IPS-NIHi7 (cell line): ENCODE data around the gene FEM1A.
"Not testable (repeated sequence)": the region's sequence is repeated elsewhere in the genome, so short reads cannot be mapped to it uniquely, and the experiment has no call there.

Experiments used
- DNase-seq: peaks from one replicate; pipeline ENCODE4 v3.0.0; 2012; ENCODE audit warnings: mixed read lengths; ENCODE audit errors: extremely low spot score

Gene FEM1A, protein sequence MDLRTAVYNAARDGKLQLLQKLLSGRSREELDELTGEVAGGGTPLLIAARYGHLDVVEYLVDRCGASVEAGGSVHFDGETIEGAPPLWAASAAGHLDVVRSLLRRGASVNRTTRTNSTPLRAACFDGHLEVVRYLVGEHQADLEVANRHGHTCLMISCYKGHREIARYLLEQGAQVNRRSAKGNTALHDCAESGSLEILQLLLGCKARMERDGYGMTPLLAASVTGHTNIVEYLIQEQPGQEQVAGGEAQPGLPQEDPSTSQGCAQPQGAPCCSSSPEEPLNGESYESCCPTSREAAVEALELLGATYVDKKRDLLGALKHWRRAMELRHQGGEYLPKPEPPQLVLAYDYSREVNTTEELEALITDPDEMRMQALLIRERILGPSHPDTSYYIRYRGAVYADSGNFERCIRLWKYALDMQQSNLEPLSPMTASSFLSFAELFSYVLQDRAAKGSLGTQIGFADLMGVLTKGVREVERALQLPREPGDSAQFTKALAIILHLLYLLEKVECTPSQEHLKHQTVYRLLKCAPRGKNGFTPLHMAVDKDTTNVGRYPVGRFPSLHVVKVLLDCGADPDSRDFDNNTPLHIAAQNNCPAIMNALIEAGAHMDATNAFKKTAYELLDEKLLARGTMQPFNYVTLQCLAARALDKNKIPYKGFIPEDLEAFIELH

DNA sequence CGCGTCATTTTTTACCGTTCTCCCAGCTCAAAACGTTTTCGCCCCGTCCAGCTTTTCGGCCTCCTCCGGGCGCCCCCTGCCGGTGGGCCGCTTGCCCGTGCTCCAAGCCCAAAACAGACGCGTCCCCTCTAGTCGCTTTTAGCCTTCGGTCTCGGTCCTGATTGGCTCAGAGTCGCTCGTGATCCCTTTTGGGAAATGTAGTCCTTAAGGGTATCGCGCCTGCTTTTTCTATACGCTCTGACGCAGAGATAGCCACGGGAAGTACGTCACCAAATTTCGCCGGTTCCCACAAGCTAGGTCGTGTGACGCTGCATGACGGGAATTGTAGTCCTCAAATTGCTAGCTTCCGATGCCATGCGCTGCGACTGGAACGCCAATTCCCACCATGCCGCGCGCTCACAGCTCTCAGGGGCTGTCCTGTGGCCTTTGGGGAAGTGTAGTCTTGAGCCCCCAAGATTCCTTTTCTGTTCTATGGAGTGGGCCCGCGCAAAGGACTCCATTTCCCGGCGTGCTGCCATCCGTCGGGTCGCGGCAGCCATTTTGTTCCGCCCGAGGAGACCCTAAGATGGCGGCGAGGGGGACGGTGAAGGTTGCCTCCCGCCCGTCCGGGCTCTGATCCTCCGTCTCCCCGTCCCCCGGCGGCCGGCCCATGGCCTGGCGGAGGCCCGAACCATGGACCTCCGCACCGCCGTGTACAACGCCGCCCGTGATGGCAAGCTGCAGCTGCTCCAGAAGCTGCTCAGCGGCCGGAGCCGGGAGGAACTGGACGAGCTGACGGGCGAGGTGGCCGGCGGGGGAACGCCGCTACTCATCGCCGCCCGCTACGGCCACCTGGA lies at the start of gene FEM1A:
FEM1A (plus strand) TSS at position 552 of the 836 bp plus-strand sequence; CDS start at position 673, 121 bp downstream.
- peak; percentile 99 for DNase-seq

DNA sequence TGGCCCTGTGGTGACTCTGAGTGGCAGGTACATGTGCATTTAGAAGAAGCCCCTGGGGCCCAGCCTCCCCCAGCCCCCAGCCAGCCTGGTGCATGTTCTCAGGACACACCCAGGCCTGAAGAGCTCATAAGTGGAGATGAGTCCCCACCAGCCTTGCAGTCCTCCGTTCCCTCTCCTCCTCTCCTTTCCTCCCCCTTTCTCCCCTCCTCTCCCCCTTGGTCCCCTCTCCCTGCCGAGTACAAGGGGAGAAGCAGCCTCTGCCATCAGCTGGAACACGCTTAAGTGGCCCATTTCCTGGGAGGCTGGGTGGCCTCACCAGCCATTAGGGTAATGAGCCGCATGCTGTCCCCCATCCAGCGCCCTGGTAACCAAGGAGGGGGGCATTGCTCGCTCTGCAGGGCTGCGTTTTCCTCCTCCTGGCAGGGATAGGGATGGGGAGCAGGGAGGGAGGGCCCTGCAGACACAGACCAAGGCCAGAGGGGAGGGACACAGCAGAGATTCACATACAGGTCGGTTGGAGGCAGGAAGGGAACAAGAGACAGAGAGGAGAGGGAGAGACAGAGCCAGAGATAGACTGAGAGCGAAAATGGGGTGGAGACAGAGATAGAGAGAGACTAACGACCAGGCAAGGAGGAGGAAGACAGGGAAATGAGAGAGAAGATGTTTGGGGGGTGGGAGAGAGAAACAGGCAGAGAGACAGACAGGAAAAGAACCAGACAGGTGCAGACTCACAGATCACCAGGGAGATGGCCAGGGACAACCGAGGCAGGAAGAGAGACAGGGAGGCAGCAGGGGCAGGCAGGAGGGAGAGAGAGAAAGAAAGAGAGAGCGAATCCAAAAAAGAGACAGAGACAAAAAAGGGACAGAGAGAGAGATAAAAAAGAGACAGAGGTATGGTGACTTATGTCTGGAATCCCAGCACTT lies 48.5 kb upstream of the FEM1A start:
- peak; percentile 37 for DNase-seq

DNA sequence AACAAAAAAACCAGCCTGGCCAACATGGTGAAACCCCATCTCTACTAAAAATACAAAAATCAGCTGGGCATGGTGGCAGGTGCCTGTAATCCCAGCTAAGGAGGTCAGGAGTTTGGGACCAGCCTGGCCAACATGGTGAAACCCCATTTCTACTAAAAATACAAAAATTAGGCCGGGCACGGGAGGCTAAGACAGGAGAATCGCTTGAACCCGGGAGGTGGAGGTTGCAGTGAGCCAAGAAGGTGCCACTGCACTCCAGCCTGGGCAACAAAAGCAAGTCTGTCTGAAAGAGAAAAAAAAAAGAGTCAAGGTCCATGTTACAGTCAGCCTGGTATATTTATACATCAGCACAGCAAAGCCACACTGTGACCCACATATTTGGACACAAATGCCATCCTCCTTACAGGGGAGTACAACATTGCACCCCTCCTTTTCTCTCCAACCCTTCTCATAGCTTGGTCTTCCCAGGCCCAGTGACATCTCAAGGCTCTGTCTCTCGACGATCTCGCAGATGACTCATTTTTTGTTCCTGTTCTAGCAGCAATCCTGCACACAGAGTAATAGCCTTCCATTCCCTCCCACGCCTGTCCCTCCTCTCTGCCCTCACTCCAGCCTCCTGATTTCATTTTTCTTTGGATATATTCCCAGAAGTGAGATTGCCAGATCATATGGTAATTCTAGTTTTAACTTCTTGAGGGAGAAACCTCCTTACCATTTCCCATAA lies 46.9 kb upstream of the FEM1A start:
- no peak for DNase-seq

DNA sequence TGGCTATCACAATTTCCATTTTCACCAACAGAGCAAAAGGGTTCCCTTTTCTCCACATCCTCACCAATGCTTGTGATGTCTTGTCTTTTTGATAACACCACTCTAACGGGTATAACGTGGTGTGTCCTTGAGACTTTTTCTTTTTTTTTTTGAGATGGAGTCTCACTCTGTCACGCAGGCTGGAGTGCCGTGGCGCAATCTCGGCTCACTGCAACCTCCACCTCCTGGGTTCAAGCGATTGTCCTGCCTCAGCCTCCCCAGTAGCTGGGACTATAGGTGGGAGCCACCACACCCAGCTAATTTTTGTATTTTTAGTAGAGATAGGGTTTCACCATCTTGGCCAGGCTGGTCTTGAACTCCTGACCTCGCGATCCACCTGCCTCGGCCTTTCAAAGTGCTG lies 46.4 kb upstream of the FEM1A start:
- DNase-seq: not testable (repeated sequence)

DNA sequence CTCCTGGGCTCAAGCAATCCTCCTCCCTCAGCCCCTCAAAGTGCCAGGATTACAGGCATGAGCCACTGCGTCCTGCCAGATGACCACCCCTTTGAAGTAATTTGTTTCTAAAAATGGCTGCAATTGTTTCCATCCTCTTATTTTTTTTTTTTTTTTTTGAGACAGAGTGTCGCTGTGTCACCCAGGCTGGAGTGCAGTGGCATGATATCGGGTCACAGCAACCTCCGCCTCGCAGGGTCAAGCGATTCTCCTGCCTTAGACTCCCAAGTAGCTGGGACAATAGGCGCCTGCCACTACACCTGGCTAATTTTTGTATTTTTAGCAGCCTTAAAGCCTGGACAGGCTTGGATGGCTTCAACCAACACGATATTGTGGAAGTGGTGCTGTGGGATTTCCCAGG lies 45.5 kb upstream of the FEM1A start:
- DNase-seq: no peak

DNA sequence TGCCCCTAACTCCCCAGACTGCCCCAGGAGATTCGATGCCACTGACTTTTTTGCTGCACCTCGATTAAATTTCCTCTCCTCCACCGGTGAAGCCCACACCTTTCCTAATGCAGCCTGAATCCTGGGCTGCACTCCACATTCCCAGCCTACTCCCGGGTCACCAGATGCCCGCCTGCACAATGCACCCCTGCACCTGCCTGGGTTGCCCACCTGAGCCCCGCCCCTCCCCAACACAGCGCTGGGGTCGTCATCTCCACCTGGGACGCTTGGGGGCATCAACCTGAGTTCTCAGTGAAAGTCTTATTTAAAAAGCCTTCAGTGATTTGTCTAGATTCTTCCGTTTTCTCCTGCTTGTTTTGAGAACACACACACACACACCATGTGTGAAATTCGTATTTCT lies 43.3 kb upstream of the FEM1A start:
- no peak for DNase-seq

DNA sequence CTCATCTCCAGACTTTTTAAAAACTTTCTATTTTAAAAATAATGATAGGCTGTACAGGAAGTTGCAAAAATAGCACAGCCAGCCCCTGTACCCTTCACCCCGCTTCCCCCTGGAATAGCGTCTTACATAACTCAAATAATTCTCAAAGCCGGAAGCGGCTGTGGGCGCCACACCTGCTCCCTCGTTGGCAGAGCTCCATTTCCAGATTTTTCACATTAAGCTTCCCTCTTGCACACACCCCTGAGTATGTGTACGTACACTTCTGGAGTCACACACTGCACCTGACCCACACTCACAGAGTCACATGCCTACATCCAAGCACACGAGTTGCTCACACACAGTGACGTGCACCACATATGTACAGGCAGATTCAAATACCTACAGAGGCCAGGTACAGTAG lies 42.9 kb upstream of the FEM1A start:
- DNase-seq: no peak

DNA sequence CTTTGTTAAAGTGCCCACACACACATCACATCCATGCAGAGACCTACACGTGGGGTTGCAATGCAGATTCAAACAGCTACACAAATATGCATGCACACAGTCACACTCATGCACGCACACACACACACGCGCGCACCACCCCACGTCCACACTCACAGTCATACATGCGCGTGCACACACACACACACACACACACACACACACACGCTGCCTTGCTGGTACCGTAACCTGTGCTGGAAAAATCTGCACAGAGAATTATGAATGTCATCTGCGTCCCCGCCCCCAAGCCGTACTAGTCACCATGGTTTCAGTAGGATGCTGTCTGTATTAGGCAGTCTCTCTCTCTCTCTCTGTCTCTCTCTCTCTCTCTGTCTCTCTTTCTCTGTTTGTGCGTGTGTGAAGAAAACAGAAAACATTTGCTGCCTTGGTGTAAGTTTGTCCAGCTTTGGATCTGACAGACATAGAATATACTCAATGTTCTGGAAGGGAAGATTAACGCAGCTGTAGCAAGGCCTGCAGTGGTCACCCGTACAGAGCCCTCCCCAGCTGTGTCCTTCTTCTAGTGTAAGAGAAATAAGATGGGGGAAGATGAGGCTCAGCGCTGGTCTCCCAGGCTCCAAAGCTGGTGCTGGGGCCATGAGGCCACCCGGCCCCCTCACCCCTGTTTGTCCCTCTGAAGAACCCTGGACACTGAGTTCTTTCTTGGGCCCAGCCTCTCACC lies 41.5 kb upstream of the FEM1A start:
- DNase-seq: no peak

DNA sequence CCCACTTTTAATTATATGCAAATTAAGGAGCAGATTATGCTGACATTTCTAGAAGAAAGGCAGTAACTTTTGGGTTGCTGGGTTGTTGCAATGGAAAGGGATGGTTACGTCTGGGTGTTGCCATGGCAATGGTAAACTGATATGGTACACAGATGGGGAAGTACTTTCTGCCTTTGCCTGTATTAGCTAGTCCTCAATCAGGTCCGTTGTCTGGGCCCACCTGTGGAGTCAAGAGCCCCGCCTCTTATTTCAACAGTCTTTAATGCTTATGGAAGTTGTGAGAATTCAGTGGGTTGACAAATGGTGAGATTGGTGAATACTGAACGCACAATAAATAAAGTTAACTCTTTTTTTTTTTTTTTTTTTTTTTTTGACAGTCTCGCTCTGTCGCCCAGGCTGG lies 37.3 kb upstream of the FEM1A start:
- no peak for DNase-seq

DNA sequence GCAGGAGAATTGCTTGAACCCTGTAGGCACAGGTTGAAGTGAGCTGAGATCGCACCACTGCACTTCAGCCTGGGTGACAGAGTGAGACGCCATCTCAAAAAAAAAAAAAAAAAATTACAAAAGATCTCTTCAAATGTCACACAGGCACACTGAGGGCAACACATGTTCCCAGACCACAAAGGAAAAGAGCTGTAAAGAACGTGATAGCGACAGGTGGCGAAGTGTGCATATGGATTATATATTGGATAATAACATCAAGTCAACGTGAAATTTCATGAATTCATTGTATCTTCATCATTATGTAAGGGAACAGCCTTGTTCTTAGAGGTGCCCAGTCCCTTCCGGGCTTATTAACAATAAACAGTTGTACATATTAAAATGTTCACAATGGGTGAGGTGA lies 36.1 kb upstream of the FEM1A start:
- no peak for DNase-seq

DNA sequence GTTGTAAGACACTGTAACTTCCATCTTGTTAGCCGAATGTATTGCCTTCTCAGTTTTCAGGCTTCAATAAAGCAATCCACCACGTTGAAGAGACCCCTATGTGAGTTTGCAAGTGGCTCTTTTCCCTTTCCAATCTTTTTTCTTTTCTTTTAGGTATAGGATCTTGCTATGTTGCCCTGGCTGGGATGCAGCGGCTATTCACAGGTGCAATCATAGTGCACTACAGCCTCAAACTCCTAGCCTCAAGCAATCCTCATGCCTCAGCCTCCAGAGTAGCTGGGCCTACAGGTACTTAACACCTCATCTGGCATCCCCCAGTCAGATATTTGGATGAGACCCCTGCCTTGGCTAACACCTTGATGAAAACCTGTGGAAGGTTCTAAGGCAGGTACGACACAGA lies 33.5 kb upstream of the FEM1A start:
- no peak for DNase-seq

DNA sequence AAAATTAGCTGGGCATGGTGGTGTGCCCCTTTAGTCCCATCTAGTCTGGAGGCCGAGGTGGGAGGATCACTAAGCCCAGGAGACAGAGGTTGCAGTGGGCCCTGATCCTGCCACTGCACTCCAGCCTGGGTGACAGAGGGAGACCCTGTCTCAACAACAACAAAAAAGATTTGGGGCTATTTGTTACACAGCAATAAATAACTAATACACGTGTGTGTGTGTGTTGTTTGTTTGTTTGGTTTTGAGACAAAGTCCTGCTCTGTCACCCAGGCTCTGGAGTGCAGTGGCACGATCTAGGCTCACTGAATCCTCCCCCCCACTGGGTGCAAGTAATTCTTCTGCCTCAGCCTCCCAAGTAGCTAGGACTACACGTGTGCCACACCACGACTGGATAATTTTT lies 32.9 kb upstream of the FEM1A start:
- no peak for DNase-seq

DNA sequence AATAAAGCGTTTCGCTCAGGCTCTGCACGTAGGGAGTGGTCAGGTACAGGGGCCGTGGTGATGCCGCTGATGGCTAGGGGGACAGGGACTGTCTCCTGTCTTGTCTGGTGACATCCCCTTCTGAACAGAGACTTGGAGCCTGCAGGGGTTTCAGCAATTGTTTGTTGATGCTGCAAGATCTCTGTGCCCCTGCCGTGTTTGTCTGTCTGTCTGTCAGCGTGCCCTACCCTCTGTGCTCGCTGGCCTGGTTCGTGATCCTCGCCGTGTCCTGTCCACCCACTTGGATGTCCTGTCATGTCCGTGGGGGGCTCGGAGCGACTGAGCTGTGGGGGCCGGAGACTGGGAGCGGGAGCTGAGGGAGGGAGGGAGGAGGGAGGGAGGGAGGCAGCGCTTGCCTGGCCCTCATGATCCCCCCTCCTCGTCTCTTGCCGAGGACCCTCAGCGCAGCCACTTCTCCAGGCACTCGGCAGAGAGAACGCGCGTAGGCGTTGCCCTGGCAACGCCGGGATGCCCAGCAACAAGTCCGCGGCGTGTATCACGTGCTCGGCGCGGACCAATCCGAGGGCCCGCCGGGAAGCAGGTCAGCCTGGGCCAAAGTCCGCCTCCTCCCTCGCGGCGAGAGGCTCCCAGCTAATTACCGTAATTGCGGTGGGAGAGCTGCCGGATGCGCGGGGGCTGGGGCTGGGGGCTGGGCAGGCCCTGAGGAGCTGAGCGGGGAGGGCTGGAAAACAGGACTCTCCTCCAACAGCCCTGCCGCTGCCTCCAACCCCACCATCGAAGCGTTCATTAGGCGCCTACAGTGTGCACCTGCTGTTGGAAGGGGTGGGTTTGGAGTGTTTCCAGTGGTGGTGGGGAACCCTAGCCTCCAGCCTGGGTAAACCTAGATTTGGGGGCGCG lies 31.9 kb upstream of the FEM1A start:
- DNase-seq: peak; percentile 100

DNA sequence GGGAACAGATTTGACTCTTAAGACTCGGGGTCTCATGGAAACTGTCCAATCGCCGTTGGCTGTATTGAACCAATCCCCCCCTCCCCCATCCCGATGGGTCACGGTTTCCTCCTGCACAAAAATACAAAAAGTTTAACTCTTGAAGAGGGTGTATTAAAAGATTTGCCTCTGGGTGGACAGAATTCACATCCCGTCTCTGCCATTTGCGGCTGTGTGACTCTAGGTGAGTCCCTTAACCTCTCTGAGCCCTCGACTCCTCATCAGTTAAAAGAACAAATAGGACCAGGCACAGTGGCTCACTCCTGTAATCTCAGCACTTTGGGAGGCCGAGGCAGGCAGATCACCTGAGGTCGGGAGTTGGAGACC lies 31.3 kb upstream of the FEM1A start:
- no peak for DNase-seq

DNA sequence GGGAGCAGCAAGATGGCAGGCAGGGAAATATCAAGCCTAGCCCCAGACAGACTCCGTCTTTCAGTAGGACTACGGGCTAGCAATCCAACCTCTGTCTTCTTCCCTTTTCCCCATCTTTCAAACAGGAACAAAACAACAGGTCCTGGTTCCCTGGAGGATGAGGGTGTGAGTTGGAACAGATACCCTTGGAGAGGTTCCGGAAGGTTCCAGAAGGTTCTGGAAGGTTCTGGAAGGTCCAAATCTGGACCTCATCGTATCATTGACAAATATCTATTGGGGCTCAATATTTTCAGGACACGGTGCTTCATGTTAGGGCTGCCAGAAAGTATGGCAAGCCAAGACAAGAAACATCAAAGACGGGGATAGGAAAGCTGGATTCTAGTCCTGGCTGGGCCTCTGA lies 28.5 kb upstream of the FEM1A start:
- DNase-seq: no peak

DNA sequence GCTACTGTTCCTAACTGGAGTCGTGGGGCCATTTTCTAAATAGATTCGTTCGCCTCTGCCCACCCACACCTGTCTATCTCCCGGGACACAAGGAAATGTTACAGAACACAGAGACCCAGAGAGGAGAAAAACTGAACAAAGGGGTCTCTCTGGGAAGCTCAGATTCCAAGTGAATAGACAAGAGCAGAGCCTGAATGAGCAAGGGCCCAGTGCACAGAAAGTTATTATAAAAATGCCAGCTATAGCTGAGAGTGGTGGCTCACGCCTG lies 27.2 kb upstream of the FEM1A start:
- DNase-seq: no peak

DNA sequence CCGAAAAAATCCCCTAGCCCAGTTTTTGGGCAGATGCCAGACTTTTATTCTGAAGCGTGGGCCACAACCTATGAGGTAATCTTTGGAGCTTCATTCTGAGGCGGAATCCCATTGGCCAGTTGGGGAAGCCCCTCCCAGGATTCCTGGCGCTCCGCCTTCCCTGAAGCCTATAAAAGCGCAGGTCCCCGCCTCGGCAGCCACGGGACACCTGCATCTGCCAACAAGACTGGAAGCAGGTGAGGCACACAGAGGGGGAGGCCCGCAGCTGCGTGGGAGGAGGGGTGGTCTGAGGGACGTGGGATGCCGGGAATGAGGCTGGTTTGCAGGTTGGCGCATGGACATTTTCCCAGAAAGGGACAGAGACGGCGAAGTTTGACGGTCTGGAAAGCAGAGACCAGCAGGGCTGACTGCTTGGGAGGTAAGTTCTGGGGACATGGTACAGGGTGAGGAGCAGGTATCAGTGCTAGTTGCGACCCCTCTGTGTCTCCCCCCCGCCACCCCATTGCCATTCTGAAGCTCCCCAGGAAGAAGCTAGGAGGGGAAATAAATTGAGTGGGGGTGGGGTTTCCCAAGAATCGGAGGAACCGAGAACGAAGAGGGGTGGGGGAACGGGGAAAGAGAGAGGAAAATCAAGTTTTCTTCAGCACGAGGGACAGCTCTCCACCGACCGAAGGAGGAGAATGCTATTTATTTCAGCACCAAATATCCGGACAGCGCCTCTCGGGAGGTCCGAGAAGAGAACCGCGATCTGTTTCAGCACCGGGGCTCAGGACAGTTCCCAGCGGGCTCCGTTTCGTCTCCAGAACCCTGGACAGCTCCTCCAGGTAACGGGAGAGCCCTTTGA lies 22.4 kb upstream of the FEM1A start:
- peak; percentile 96 for DNase-seq

DNA sequence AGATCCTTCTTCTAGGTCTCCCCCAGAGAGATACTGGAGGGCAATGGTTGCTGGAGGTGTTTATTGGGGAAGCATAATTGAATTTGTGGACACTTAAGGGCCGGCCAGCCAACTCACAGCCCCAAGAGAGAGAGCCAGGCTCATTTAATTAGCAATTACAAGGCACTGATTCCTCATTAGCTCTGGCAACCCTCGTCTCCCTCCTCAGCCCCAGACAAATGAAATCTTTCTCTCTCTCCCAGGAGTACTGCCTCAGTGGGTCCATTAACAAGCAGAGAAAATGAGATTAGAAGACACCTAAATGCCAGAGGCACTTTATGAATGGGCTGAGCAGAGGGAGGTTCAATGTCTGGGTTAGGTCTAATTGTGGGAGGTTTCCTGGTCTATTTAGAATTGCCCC lies 19.0 kb upstream of the FEM1A start:
- DNase-seq: no peak
